Transverse colon (tissue), 4 donors: ENCODE results near the gene PLEKHA6. TPM values are rescaled to one million over a fixed set of nuclear protein-coding genes. Genes with fewer than 3 reads are reported as not detected.

Source experiments
- DNase-seq: peaks from one replicate; pipeline ENCODE4 v3.0.0-alpha.2; 2019
- H3K27ac ChIP-seq, 4 donors: fragments of 200-600 bp; sonication (generic); 2 replicates each; pipeline ENCODE4 v1.5.1; 2016 to 2018; ENCODE audit warnings: inconsistent platforms in 4 of 4
- H3K27me3 ChIP-seq: fragments of 200-600 bp; sonication (generic); 2 replicates; pipeline ENCODE4 v1.5.1; 2017; ENCODE audit warnings: inconsistent platforms
- H3K36me3 ChIP-seq, 4 donors: fragments of 200-600 bp; sonication (generic); 2 replicates each; pipeline ENCODE4 v1.5.1; 2017 to 2019; ENCODE audit warnings: inconsistent platforms in 4 of 4
- H3K4me1 ChIP-seq, 4 donors: fragments of 200-600 bp; sonication (generic); 2 replicates each; pipeline ENCODE4 v1.5.1; 2017 to 2020; ENCODE audit warnings: inconsistent platforms in 4 of 4
- H3K4me3 ChIP-seq, 4 donors: fragments of 200-600 bp; sonication (generic); 1 replicate in 1 of 4; 2 replicates in 3 of 4; pipeline versions ENCODE4 v1.5.1 to v1.6.1; 2017 to 2019; ENCODE audit warnings: inconsistent platforms in 4 of 4
- H3K9me3 ChIP-seq, 2 donors: fragments of 200-600 bp; sonication (generic); 2 replicates each; pipeline ENCODE4 v1.5.1; 2017 to 2019; ENCODE audit warnings: inconsistent platforms in 2 of 2
- CTCF ChIP-seq, 5 experiments: fragments of 200-600 bp in 3 of 5; fragments of 450-650 bp in 2 of 5; sonication (generic) in 3 of 5; IDR thresholded peaks; 1 replicate in 2 of 5; 2 replicates in 3 of 5; pipeline ENCODE4 v1.5.1; 2016 to 2017; ENCODE audit warnings: antibody characterized with exemption in 5 of 5, inconsistent platforms in 3 of 5, mild to moderate bottlenecking in 2 of 5, moderate library complexity in 1 of 5
- EP300 ChIP-seq: sonication (generic); formaldehyde crosslinking; IDR thresholded peaks from one replicate; pipeline ENCODE4 v1.6.1; 2017; ENCODE audit warnings: antibody characterized with exemption, low read depth
- POLR2A ChIP-seq: fragments of 450-650 bp; IDR thresholded peaks from one replicate; pipeline ENCODE4 v1.6.1; 2016; ENCODE audit warnings: antibody characterized with exemption, mild to moderate bottlenecking, moderate library complexity
- POLR2AphosphoS5 ChIP-seq, 3 donors: sonication (generic); formaldehyde crosslinking; IDR thresholded peaks; one replicate each; pipeline ENCODE4 v1.6.1; 2016; ENCODE audit warnings: antibody characterized with exemption in 3 of 3
- WGBS, 2 donors: methylation state at CpG; one replicate each; pipeline ENCODE4 v1.1.5; 2018; ENCODE audit warnings: low coverage in 1 of 2; 5-methylcytosine and 5-hydroxymethylcytosine counted together
- in situ Hi-C, 4 donors: fragments of 200-750 bp; cut with MboI; loops; one replicate each; pipeline versions ENCODE4 v1.15.0 to v1.15.1; 2017; ENCODE audit warnings: low sequenced_read_pairs in 3 of 4, low pct_ligation_motif_present in 1 of 4, low pct_unique_long_range_greater_than_20kb in 1 of 4
- intact Hi-C: fragments of 100-400 bp; cut with DNase I; formaldehyde crosslinking; loops from one replicate; pipeline ENCODE4 v1.15.1; 2023; ENCODE audit warnings: low total_unique reads
- total RNA-seq, 4 donors: library from RNA; depleted of rRNA; stranded (reverse); fragments of >200 nt; gene quantifications; one replicate each; pipeline ENCODE4 v1.1.0, GENCODE V29; 2016

Gene PLEKHA6
- total RNA-seq, 4 donors from 2014 or later, result 58.7 to 209 (median 97.9) TPM

DNA sequence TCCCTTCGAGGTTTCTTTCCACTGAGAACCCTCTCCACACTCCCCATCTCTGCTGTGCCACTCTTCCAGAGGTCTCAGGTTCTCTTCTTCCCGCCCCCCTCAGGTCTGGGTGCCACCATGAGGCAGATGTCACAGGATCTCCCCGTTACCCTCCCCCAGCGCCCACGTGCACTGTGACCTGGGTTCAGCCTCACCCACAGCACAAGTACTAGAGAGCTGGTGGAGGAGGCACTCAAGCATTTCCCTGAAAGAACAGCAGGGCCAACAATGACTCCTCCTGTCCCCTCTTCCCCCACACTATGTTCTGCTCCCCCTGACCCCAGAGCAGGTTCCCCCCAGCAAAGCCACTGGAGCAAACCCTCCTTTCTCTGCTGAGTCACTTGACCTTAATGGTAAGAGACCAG, 14.3 kb downstream of the PLEKHA6 start:
- no peak overlapping the region for H3K4me3 ChIP-seq
- TF ChIP-seq CTCF (IDR thresholded peaks at IDR 0.05) (no peak), EP300 (no peak), POLR2AphosphoS5 (IDR thresholded peaks at IDR 0.05) (no peak), POLR2A (no peak)
- no peaks in the 10 kb centered on the region for H3K27me3 ChIP-seq
- DNase-seq, result no peak
- in situ Hi-C loops (no loop called here), intact Hi-C loops (no loop called here)
- H3K4me1 ChIP-seq, result peaks cover 39 to 72% (median 56%) of the 10 kb centered on the region in 4 donors
- no peaks in the 10 kb centered on the region for H3K36me3 ChIP-seq
- H3K27ac ChIP-seq, result peak overlapping the region; percentile 7 to 34 (median 20)
- WGBS, 2 donors, result 68% methylated on average over 5 of the region's 5 CpGs; no CpG with 5 or more reads in 1 of the 2 donors
- H3K9me3 ChIP-seq, result no peaks in the 10 kb centered on the region

- H3K9me3 ChIP-seq, result no peaks in the 10 kb centered on the region
- H3K27ac ChIP-seq, result peak overlapping the region in 3 of 4 donors; percentile 7 to 34 (median 15)
- no peak overlapping the region for H3K4me3 ChIP-seq
- in situ Hi-C loops, result no loop called here
- peaks cover 39 to 72% (median 54%) of the 10 kb centered on the region in 4 donors for H3K4me1 ChIP-seq
- TF ChIP-seq CTCF (IDR thresholded peaks at IDR 0.05), result no peak
- H3K36me3 ChIP-seq, result no peaks in the 10 kb centered on the region
- WGBS, 2 donors, result 85 to 90% methylated on average over 2 to 6 of the region's 6 CpGs
- intact Hi-C loops, result no loop called here
- no peaks in the 10 kb centered on the region for H3K27me3 ChIP-seq
- no peak for DNase-seq
Measured at GRCh38 chr1:204344665-204345355, 14.9 kb downstream of the PLEKHA6 start.

- H3K4me1 ChIP-seq, result peaks cover 38 to 74% (median 52%) of the 10 kb centered on the region in 4 donors
- H3K4me3 ChIP-seq, result no peak overlapping the region
- intact Hi-C loops (no loop called here), in situ Hi-C loops (no loop called here)
- DNase-seq, result no peak
- no peak overlapping the region for H3K27ac ChIP-seq
- no peaks in the 10 kb centered on the region for H3K36me3 ChIP-seq
- WGBS, 2 donors, result 59 to 80% methylated on average over 1 to 4 of the region's 4 CpGs
- no peaks in the 10 kb centered on the region for H3K27me3 ChIP-seq
- no peaks in the 10 kb centered on the region for H3K9me3 ChIP-seq
- no peak for TF ChIP-seq CTCF (IDR thresholded peaks at IDR 0.05)
- TF ChIP-seq POLR2AphosphoS5 (IDR thresholded peaks at IDR 0.05), result no peak
- no peak for TF ChIP-seq EP300
- no peak for TF ChIP-seq POLR2A
Measured at GRCh38 chr1:204343802-204344201, 15.9 kb downstream of the PLEKHA6 start.

GRCh38 chr1:204343247-204343646, 16.5 kb downstream of the PLEKHA6 start:
- no peak overlapping the region for H3K4me3 ChIP-seq
- no peak for DNase-seq
- no peak overlapping the region for H3K27ac ChIP-seq
- intact Hi-C loops (no loop called here), in situ Hi-C loops (no loop called here)
- H3K4me1 ChIP-seq, result peaks cover 36 to 74% (median 52%) of the 10 kb centered on the region in 4 donors
- no peak for TF ChIP-seq POLR2AphosphoS5 (IDR thresholded peaks at IDR 0.05)
- no peak for TF ChIP-seq POLR2A
- no peak for TF ChIP-seq CTCF (IDR thresholded peaks at IDR 0.05)
- no peak for TF ChIP-seq EP300
- H3K36me3 ChIP-seq, result no peaks in the 10 kb centered on the region
- 88 to 91% methylated on average over 3 of the region's 3 CpGs for WGBS, 2 donors
- H3K9me3 ChIP-seq, result no peaks in the 10 kb centered on the region
- no peaks in the 10 kb centered on the region for H3K27me3 ChIP-seq
